RWPE1 (cell line): ENCODE results near the gene DNMT3A.

Experiments
- CTCF ChIA-PET: fragments of 350-600 bp; sonication (Branson Sonifier 250); formaldehyde crosslinking; extraction: SDS; loops from one replicate; lab custom pipeline; 2021; lab: Yijun Ruan, JAX
- POLR2A ChIA-PET: fragments of 400-600 bp; formaldehyde crosslinking; extraction: SDS; loops from one replicate; lab custom pipeline; 2020; ENCODE audit warnings: antibody characterized with exemption; ENCODE audit not compliant: low non-redundant PET; lab: Yijun Ruan, JAX
- DNase-seq: peaks from one replicate; pipeline ENCODE4 v3.0.0; 2012; ENCODE audit warnings: low spot score
- H3K27ac ChIP-seq: fragments of 450-650 bp; 2 replicates; pipeline ENCODE4 v1.5.1; 2017
- CTCF ChIP-seq: fragments of 450-650 bp; conservative IDR thresholded peaks from 2 replicates; pipeline ENCODE4 v1.5.1; 2017; ENCODE audit warnings: low read depth, mild to moderate bottlenecking

DNMT3A gene

GRCh38 chr2:25201265-25201664 is 140.5 kb downstream of the DNMT3A start:
- ChIA-PET POLR2A (no interaction called here), CTCF (interaction anchor here (0.6 kb wide), 2 partner anchors 47 to 601 kb away, joined by 3 read pairs; no protein-coding TSS in a partner anchor)
- no peak for TF ChIP-seq CTCF
- DNase-seq: no peak
- no peak overlapping the region for H3K27ac ChIP-seq

GRCh38 chr2:25198576-25198975 is 143.1 kb downstream of the DNMT3A start:
- ChIA-PET CTCF (no interaction called here), POLR2A (no interaction called here)
- no peak for TF ChIP-seq CTCF
- no peak overlapping the region for H3K27ac ChIP-seq
- DNase-seq: no peak

GRCh38 chr2:25198209-25198525 is 143.6 kb downstream of the DNMT3A start:
- DNase-seq: no peak
- CTCF ChIA-PET: interaction anchor here (3.1 kb wide), 1 partner anchor 32 kb away, joined by 29 read pairs; no protein-coding TSS in a partner anchor
- no peak for TF ChIP-seq CTCF
- POLR2A ChIA-PET: no interaction called here
- no peak overlapping the region for H3K27ac ChIP-seq

GRCh38 chr2:25197336-25198208 is 144.2 kb downstream of the DNMT3A start:
- DNase-seq: no peak
- no peak overlapping the region for H3K27ac ChIP-seq
- POLR2A ChIA-PET: interaction anchor here (0.7 kb wide), 1 partner anchor 31 kb away, joined by 4 read pairs; no protein-coding TSS in a partner anchor
- CTCF ChIA-PET: interaction anchor here (0.7 to 3.1 kb wide), 8 partner anchors 31 to 227 kb away, joined by 3 to 29 read pairs (median 4); no protein-coding TSS in a partner anchor
- no peak for TF ChIP-seq CTCF

- CTCF ChIA-PET: interaction anchor here (0.5 to 1.3 kb wide), 3 partner anchors 201 to 402 kb away, joined by 3 to 5 read pairs (median 5); partner anchors contain the start of genes CENPO and PTRHD1
- no peak for TF ChIP-seq CTCF
- DNase-seq: no peak
- no peak overlapping the region for H3K27ac ChIP-seq
- POLR2A ChIA-PET: no interaction called here
Observed at GRCh38 chr2:25194576-25195122, 147.1 kb downstream of the DNMT3A start.

GRCh38 chr2:25190536-25190935 is 151.2 kb downstream of the DNMT3A start:
- H3K27ac ChIP-seq: no peak overlapping the region
- ChIA-PET POLR2A (no interaction called here), CTCF (interaction anchor here (0.6 kb wide), 1 partner anchor 337 kb away, joined by 4 read pairs; no protein-coding TSS in a partner anchor)
- no peak for TF ChIP-seq CTCF
- DNase-seq: no peak
